ENCODE data around the gene FAM120AOS. TPM values are rescaled to one million over a fixed set of nuclear protein-coding genes. Genes with fewer than 3 reads are reported as not detected.
A peak's percentile ranks its signal among the peaks of the same experiment; 100 is the strongest.

The FAM120AOS gene
- total and polyA plus RNA-seq, 2 of the 8 experiments (the other 6 are each of a cell fraction or from before 2014, with no cell fraction given) = 29.6 to 37.6 TPM

- 0 out of 3 replicates have a peak, but pooled peaks of 1 of the 2 experiments have one; percentile 23 for TF ChIP-seq POLR2A (IDR thresholded peaks at IDR 0.05; ENCODE audit: control extremely low read depth in 1 of 2, low read depth in 2 of 2, low read length in 2 of 2)
- TF ChIP-seq KDM1A (IDR thresholded peaks at IDR 0.05; ENCODE audit: borderline replicate concordance, low read length) = no peak
- no peak for TF ChIP-seq CBX5 (IDR thresholded peaks at IDR 0.05; ENCODE audit: low read depth, low read length)
- no peak for TF ChIP-seq EZH2 (IDR thresholded peaks at IDR 0.05; ENCODE audit: low read depth, low read length, severe bottlenecking)
- TF ChIP-seq CREB1 (IDR thresholded peaks at IDR 0.05) = peak; percentile 44; the same call in 1 of the 2 replicates
- TF ChIP-seq GABPA (IDR thresholded peaks at IDR 0.05; ENCODE audit: borderline replicate concordance, insufficient read depth, low read length) = peak; percentile 78; the same call in 1 of the 2 replicates
- no peak for TF ChIP-seq ASH2L (IDR thresholded peaks at IDR 0.05; ENCODE audit: low read length)
- TF ChIP-seq SIN3A (conservative IDR thresholded peaks at IDR 0.05 in 1 of 2, IDR thresholded peaks at IDR 0.05 in 1 of 2; ENCODE audit: low read depth in 1 of 2, low read length in 2 of 2) = peak; percentile 69 to 87; a peak in 3 of 4 replicates
- no peak for TF ChIP-seq ZNF274 (IDR thresholded peaks at IDR 0.05; ENCODE audit: borderline replicate concordance, extremely low read depth, low read length)
- no peak for TF ChIP-seq TAF7 (optimal IDR thresholded peaks at IDR 0.05; ENCODE audit: borderline replicate concordance, low read depth, low read length)
- TF ChIP-seq BACH1 (IDR thresholded peaks at IDR 0.05; ENCODE audit: low read length) = peak; percentile 25; the same call in 1 of the 2 replicates
- no peak; the same call in 1 of the 2 replicates for TF ChIP-seq YY1 (IDR thresholded peaks at IDR 0.05; ENCODE audit: low read depth, low read length)
- no peak for TF ChIP-seq PHF8 (conservative IDR thresholded peaks at IDR 0.05; ENCODE audit: low read depth, low read length)
- TF ChIP-seq POU5F1 (IDR thresholded peaks at IDR 0.05; ENCODE audit: low read depth, low read length) = no peak
- no peak for TF ChIP-seq BCL11A (IDR thresholded peaks at IDR 0.05; ENCODE audit: low read depth in 2 of 2, low read length in 2 of 2)
- TF ChIP-seq SAP30 (IDR thresholded peaks at IDR 0.05; ENCODE audit: insufficient read depth, insufficient replicate concordance, low read length) = peak; percentile 64
- TF ChIP-seq SIRT6 (IDR thresholded peaks at IDR 0.05; ENCODE audit: low read length) = no peak
- no peak for TF ChIP-seq EP300 (IDR thresholded peaks at IDR 0.05; ENCODE audit: borderline replicate concordance in 1 of 2, low read depth in 2 of 2, low read length in 2 of 2)
- no peak for TF ChIP-seq NANOG (IDR thresholded peaks at IDR 0.05; ENCODE audit: insufficient read depth, low read depth, low read length, poor library complexity, severe bottlenecking)
- TF ChIP-seq RFX5 (IDR thresholded peaks at IDR 0.05; ENCODE audit: borderline replicate concordance, low read depth, low read length) = no peak
- TF ChIP-seq MAX (IDR thresholded peaks at IDR 0.05) = 0 out of 2 replicates have a peak, but pooled peaks have one; percentile 18
- TF ChIP-seq CHD1 (IDR thresholded peaks at IDR 0.05; ENCODE audit: low read depth, low read length) = no peak
- no peak for TF ChIP-seq NRF1 (IDR thresholded peaks at IDR 0.05; ENCODE audit: low read depth, low read length)
These were observed at the start of gene FAM120AOS (continued) for GRCh38 chr9:93453047-93453914.
